HepG2 (cell line): ENCODE measurements around the gene GTF2H1. TPM values are rescaled to one million over a fixed set of nuclear protein-coding genes. Genes with fewer than 3 reads are reported as not detected.

ENCODE experiments used
- AKAP8 ChIP-seq: sonication (generic); formaldehyde crosslinking; IDR thresholded peaks from 2 replicates; pipeline ENCODE4 v1.5.1; 2020; ENCODE audit warnings: mild to moderate bottlenecking, missing genetic modification reagents
- CENPX ChIP-seq: sonication (generic); formaldehyde crosslinking; IDR thresholded peaks from 2 replicates; pipeline ENCODE4 v1.9.0; 2021; ENCODE audit warnings: mild to moderate bottlenecking, missing genetic modification reagents, moderate library complexity
- HDAC2 ChIP-seq: sonication (generic); formaldehyde crosslinking; IDR thresholded peaks from 2 replicates; pipeline ENCODE4 v1.4.0; 2020; ENCODE audit warnings: missing genetic modification reagents
- HNRNPL ChIP-seq: fragments of 200-400 bp; formaldehyde crosslinking; IDR thresholded peaks from 2 replicates; pipeline ENCODE4 v1.6.1; 2017; ENCODE audit warnings: mild to moderate bottlenecking, low read depth, low read length
- PAF1 ChIP-seq: IDR thresholded peaks from 2 replicates; pipeline ENCODE4 v1.6.1; 2016; ENCODE audit warnings: missing genetic modification reagents, missing compliant biosample characterization
- RAD21 ChIP-seq: fragments of 450-650 bp; formaldehyde crosslinking; IDR thresholded peaks from 2 replicates; pipeline ENCODE4 v1.5.0; 2020; ENCODE audit warnings: mild to moderate bottlenecking
- ZKSCAN8 ChIP-seq: IDR thresholded peaks from 2 replicates; pipeline ENCODE4 v1.6.1; 2016; ENCODE audit warnings: borderline replicate concordance, missing genetic modification reagents, missing compliant biosample characterization
- ZNF292 ChIP-seq: sonication (generic); formaldehyde crosslinking; IDR thresholded peaks from 2 replicates; pipeline ENCODE4 v1.8.1; 2022; ENCODE audit warnings: mild to moderate bottlenecking, low read depth, missing genetic modification reagents, borderline replicate concordance
- ZNF350 ChIP-seq: sonication (generic); formaldehyde crosslinking; IDR thresholded peaks from 2 replicates; pipeline ENCODE4 v1.4.0; 2020; ENCODE audit warnings: mild to moderate bottlenecking, low read depth, missing genetic modification reagents, borderline replicate concordance
- ZNF501 ChIP-seq: sonication (generic); formaldehyde crosslinking; IDR thresholded peaks from 2 replicates; pipeline ENCODE4 v1.5.1; 2020; ENCODE audit warnings: mild to moderate bottlenecking, moderate library complexity, missing genetic modification reagents
- ZNF550 ChIP-seq: sonication (generic); formaldehyde crosslinking; IDR thresholded peaks from 2 replicates; pipeline ENCODE4 v1.4.0; 2020; ENCODE audit warnings: mild to moderate bottlenecking, missing genetic modification reagents, borderline replicate concordance
- ZNF552 ChIP-seq: sonication (generic); formaldehyde crosslinking; IDR thresholded peaks from 2 replicates; pipeline ENCODE4 v1.9.0; 2022; ENCODE audit warnings: missing genetic modification reagents, mild to moderate bottlenecking, borderline replicate concordance
- ZNF703 ChIP-seq: sonication (generic); formaldehyde crosslinking; IDR thresholded peaks from 2 replicates; pipeline ENCODE4 v1.5.1; 2020; ENCODE audit warnings: missing genetic modification reagents, mild to moderate bottlenecking, moderate library complexity, borderline replicate concordance
- ZNF775 ChIP-seq: sonication (generic); formaldehyde crosslinking; IDR thresholded peaks from 2 replicates; pipeline ENCODE4 v1.4.0; 2020; ENCODE audit warnings: missing genetic modification reagents, mild to moderate bottlenecking, moderate library complexity, borderline replicate concordance
- polyA plus RNA-seq, 8 experiments: library from polyadenylated mRNA; depleted of rRNA in 3 of 8; stranded (reverse) in 7 of 8; unstranded in 1 of 8; fragments of >200 nt; fragmentation: Illumina TruSeq in 4 of 8; extraction: Trizol in 4 of 8; gene quantifications; 2 replicates each; pipeline versions ENCODE4 v1.2.1 to v1.2.3, GENCODE V29; 2011 to 2016; ENCODE audit warnings: low read depth in 4 of 8, missing spikeins in 1 of 8, mixed read lengths in 1 of 8; ENCODE audit not compliant: insufficient read depth in 1 of 8
- total RNA-seq, 5 experiments: library from RNA; depleted of rRNA; stranded (reverse); fragments of >200 nt; fragmentation: Illumina TruSeq; extraction: Trizol; gene quantifications; 2 replicates each; pipeline ENCODE4 v1.2.3, GENCODE V29; 2016; ENCODE audit warnings: low read depth in 1 of 5
- TF ChIP-seq, protein P1 (sequence below): sonication (generic); formaldehyde crosslinking; IDR thresholded peaks from one replicate; pipeline ENCODE4 v1.5.1; 2020; ENCODE audit warnings: mild to moderate bottlenecking, missing genetic modification reagents; ENCODE audit errors: not compliant biosample characterization
- TF ChIP-seq, protein P2 (sequence below): sonication (generic); formaldehyde crosslinking; IDR thresholded peaks from 2 replicates; pipeline ENCODE4 v1.8.0; 2022; ENCODE audit warnings: missing genetic modification reagents, mild to moderate bottlenecking, inconsistent platforms, borderline replicate concordance
- TF ChIP-seq, protein P3 (sequence below): sonication (generic); formaldehyde crosslinking; conservative IDR thresholded peaks from 2 replicates; pipeline ENCODE4 v1.5.0; 2020; ENCODE audit warnings: missing genetic modification reagents

Gene GTF2H1
- total and polyA plus RNA-seq, 2 of the 13 experiments (the other 11 are each of a cell fraction or from before 2014, with no cell fraction given): 15.7 to 51.4 TPM

DNA sequence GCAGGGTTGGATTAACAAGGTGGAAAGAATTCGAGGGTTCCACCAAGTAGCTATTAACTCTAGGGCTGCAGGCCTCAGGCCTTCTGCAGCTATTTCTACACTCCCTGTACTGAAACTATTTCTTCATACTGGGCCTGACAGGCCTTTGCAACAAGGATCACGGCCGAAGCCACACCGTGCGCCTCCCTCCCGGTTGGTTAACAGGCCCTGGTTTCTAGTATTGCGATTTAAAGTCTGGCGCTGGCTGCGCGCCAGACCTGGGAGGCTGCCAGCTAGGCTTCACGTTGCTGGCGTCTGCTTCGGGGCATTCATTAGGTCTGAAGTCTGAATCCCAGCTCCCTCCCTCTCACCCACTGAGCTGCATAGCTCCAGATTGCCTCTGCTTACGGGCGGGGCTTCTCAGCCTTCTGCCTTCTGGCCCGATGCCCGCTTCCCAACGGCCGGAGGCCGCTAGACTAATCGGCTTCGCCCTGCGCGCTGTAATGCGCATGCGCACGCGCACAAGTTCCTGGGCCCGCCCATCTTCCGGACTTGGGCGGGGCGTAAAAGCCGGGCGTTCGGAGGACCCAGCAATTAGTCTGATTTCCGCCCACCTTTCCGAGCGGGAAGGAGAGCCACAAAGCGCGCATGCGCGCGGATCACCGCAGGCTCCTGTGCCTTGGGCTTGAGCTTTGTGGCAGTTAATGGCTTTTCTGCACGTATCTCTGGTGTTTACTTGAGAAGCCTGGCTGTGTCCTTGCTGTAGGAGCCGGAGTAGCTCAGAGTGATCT is 73.6 kb downstream of the GTF2H1 start (continued):
- TF ChIP-seq, protein P1, sequence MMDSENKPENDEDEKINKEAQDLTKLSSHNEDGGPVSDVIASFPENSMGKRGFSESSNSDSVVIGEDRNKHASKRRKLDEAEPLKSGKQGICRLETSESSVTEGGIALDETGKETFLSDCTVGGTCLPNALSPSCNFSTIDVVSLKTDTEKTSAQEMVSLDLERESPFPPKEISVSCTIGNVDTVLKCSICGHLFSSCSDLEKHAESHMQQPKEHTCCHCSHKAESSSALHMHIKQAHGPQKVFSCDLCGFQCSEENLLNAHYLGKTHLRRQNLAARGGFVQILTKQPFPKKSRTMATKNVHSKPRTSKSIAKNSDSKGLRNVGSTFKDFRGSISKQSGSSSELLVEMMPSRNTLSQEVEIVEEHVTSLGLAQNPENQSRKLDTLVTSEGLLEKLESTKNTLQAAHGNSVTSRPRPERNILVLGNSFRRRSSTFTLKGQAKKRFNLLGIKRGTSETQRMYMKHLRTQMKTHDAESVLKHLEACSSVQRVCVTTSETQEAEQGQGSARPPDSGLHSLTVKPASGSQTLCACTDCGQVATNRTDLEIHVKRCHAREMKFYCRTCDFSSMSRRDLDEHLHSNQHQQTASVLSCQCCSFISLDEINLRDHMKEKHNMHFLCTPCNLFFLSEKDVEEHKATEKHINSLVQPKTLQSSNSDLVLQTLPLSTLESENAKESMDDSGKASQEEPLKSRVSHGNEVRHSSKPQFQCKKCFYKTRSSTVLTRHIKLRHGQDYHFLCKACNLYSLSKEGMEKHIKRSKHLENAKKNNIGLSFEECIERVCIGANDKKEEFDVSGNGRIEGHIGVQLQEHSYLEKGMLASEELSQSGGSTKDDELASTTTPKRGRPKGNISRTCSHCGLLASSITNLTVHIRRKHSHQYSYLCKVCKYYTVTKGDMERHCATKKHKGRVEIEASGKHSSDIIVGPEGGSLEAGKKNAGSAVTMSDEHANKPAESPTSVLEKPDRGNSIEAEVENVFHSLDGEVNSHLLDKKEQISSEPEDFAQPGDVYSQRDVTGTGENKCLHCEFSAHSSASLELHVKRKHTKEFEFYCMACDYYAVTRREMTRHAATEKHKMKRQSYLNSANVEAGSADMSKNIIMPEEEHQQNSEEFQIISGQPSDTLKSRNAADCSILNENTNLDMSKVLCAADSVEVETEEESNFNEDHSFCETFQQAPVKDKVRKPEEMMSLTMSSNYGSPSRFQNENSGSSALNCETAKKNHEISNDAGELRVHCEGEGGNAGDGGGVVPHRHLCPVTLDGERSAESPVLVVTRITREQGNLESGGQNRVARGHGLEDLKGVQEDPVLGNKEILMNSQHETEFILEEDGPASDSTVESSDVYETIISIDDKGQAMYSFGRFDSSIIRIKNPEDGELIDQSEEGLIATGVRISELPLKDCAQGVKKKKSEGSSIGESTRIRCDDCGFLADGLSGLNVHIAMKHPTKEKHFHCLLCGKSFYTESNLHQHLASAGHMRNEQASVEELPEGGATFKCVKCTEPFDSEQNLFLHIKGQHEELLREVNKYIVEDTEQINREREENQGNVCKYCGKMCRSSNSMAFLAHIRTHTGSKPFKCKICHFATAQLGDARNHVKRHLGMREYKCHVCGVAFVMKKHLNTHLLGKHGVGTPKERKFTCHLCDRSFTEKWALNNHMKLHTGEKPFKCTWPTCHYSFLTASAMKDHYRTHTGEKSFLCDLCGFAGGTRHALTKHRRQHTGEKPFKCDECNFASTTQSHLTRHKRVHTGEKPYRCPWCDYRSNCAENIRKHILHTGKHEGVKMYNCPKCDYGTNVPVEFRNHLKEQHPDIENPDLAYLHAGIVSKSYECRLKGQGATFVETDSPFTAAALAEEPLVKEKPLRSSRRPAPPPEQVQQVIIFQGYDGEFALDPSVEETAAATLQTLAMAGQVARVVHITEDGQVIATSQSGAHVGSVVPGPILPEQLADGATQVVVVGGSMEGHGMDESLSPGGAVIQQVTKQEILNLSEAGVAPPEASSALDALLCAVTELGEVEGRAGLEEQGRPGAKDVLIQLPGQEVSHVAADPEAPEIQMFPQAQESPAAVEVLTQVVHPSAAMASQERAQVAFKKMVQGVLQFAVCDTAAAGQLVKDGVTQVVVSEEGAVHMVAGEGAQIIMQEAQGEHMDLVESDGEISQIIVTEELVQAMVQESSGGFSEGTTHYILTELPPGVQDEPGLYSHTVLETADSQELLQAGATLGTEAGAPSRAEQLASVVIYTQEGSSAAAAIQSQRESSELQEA (CRISPR knock-in tag): peak; percentile 70
- peak; percentile 57 for TF ChIP-seq HDAC2 (CRISPR knock-in tag)
- TF ChIP-seq ZNF550 (CRISPR knock-in tag): no peak
- no peak for TF ChIP-seq ZNF292 (CRISPR knock-in tag)
- TF ChIP-seq ZNF501 (CRISPR knock-in tag): peak; percentile 85
- TF ChIP-seq RAD21 (CRISPR knock-in tag): peak; percentile 35; the same call in 1 of the 2 replicates
- TF ChIP-seq HNRNPL: peak; percentile 55; the same call in 1 of the 2 replicates
- TF ChIP-seq ZNF703 (CRISPR knock-in tag): 0 out of 2 replicates have a peak, but pooled peaks have one; percentile 39
- peak; percentile 73; the same call in 1 of the 2 replicates for TF ChIP-seq ZNF775 (CRISPR knock-in tag)
- TF ChIP-seq, protein P2, sequence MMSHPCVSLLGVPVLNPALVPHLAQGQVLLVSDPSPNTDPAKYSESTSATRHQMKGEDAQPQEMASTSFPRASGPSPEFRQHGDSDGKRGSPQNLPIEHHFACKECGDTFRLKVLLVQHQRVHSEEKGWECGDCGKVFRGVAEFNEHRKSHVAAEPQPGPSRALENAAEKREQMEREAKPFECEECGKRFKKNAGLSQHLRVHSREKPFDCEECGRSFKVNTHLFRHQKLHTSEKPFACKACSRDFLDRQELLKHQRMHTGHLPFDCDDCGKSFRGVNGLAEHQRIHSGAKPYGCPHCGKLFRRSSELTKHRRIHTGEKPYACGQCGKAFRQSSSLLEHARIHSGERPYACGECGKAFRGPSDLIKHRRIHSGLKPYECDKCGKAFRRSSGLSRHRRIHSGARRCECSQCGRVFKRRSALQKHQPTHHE (CRISPR knock-in tag): peak; percentile 39; the same call in 1 of the 2 replicates
- TF ChIP-seq PAF1 (CRISPR knock-in tag): 0 out of 2 replicates have a peak, but pooled peaks have one; percentile 65
- TF ChIP-seq ZNF552: no peak
- TF ChIP-seq CENPX (CRISPR knock-in tag): no peak
- 0 out of 2 replicates have a peak, but pooled peaks have one; percentile 18 for TF ChIP-seq ZKSCAN8 (CRISPR knock-in tag)
- TF ChIP-seq, protein P3, sequence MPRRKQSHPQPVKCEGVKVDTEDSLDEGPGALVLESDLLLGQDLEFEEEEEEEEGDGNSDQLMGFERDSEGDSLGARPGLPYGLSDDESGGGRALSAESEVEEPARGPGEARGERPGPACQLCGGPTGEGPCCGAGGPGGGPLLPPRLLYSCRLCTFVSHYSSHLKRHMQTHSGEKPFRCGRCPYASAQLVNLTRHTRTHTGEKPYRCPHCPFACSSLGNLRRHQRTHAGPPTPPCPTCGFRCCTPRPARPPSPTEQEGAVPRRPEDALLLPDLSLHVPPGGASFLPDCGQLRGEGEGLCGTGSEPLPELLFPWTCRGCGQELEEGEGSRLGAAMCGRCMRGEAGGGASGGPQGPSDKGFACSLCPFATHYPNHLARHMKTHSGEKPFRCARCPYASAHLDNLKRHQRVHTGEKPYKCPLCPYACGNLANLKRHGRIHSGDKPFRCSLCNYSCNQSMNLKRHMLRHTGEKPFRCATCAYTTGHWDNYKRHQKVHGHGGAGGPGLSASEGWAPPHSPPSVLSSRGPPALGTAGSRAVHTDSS (CRISPR knock-in tag): no peak
- peak; percentile 99 for TF ChIP-seq AKAP8 (CRISPR knock-in tag)
- peak; percentile 80; the same call in 1 of the 2 replicates for TF ChIP-seq ZNF350 (CRISPR knock-in tag)
